Measurements from ENCODE around the gene PTPN18.

PTPN18 gene

DNA sequence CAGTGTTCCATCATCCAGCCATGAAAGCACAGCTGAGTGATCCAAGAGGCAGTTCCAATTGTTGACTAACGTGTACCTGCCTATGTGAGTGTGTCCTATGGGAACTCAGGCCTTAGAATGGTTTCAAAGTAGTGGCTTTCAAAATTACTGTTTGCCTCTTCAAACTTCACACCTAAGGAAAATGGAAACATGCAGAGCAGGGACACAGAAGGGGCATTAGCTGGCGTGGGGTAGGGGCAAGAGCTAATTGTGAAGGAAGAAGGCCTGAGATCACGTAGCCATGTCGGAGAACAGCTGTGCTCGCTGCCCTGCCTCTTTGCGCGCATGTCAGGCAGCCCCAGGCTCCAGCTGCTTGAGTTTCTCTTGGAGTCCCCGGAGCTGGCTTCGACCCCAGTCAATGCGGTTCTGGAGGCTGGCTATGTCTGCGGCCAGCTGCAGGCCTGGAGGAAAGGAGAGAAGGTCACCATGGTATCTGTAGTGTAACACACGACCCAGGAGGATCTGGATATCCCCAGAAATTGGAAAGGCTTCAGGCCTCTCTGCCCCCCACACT is 17.0 kb upstream of the PTPN18 start:
- Histone ChIP-seq H4K20me1 (ENCODE audit: insufficient read depth, low read length) (peaks cover 2% of the 10 kb centered on the region; the same call in 1 of the 2 replicates), H3K27ac (ENCODE audit: low read length) (no peak overlapping the region), H3K9me3 (ENCODE audit: insufficient read depth, low read length, severe bottlenecking) (no peaks in the 10 kb centered on the region), H3K36me3 (ENCODE audit: insufficient read depth, low read length) (peaks cover 30% of the 10 kb centered on the region), H3K4me3 (ENCODE audit: low read depth in 1 of 2, low read length in 2 of 2) (no peak overlapping the region), H3K4me1 (ENCODE audit: insufficient read depth, low read length) (peaks cover 19% of the 10 kb centered on the region), H3K9ac (ENCODE audit: low read depth, low read length) (no peak overlapping the region), H2AFZ (ENCODE audit: low read depth, low read length) (no peak overlapping the region), H3K27me3 (ENCODE audit: insufficient read depth, low read length, poor library complexity) (no peaks in the 10 kb centered on the region), H3K79me2 (ENCODE audit: insufficient read depth, low read length) (peaks cover 20% of the 10 kb centered on the region), H3K4me2 (ENCODE audit: insufficient read depth, low read length) (no peak overlapping the region)
- ATAC-seq (ENCODE audit: insufficient read depth, low read depth) (no peak), DNase-seq (no peak)
- TF ChIP-seq EZH2 (IDR thresholded peaks at IDR 0.05; ENCODE audit: borderline replicate concordance, low read depth, low read length, severe bottlenecking): no peak
- TF ChIP-seq, protein P1, sequence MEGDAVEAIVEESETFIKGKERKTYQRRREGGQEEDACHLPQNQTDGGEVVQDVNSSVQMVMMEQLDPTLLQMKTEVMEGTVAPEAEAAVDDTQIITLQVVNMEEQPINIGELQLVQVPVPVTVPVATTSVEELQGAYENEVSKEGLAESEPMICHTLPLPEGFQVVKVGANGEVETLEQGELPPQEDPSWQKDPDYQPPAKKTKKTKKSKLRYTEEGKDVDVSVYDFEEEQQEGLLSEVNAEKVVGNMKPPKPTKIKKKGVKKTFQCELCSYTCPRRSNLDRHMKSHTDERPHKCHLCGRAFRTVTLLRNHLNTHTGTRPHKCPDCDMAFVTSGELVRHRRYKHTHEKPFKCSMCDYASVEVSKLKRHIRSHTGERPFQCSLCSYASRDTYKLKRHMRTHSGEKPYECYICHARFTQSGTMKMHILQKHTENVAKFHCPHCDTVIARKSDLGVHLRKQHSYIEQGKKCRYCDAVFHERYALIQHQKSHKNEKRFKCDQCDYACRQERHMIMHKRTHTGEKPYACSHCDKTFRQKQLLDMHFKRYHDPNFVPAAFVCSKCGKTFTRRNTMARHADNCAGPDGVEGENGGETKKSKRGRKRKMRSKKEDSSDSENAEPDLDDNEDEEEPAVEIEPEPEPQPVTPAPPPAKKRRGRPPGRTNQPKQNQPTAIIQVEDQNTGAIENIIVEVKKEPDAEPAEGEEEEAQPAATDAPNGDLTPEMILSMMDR (IDR thresholded peaks at IDR 0.05; ENCODE audit: borderline replicate concordance, extremely low read depth, low read length, poor library complexity, severe bottlenecking): no peak

DNA sequence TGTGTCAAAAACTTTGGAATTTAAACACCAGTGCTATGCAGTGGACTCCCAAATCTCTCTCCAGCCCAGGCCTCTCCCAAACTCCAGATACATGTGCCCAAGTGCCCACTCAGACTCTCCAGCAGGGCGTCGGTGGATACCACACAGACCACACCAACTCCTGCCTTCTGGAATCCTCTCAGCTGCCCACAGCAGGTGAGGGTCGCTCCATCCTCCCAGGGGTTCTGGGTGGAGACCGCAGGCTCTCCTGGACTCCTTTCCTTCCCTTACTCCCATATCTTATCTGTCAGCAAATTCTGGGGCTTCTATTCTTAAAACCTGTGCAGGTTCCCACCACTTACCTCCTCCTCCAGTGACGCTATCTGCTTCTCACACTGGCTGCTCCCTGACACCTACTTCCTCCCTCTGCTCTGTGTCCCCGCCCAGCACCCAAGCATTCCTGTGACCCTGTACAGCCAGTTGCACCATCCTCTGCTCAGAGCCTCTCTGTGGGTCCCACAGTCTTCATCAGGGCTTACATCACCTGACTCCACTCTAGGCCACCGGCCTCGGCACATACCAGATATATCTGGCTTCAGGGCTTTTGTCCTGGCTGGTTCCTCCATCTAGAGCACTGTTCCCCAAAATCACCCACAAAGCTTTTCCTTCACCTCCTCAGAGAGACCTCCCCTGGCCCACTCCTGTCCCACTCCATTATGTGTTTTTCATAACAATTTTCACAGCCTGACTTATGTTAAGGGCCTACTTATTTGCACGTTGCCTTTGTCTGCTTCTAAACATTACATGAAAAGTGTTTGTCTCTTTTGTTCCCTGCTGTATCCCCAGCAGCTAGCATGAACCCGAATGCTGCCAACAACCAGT is 15.7 kb upstream of the PTPN18 start:
- no peak for ATAC-seq (ENCODE audit: insufficient read depth, low read depth)
- Histone ChIP-seq H3K4me2 (ENCODE audit: insufficient read depth, low read length) (peak overlapping the region; percentile 89), H3K79me2 (ENCODE audit: insufficient read depth, low read length) (peaks cover 33% of the 10 kb centered on the region), H3K4me3 (ENCODE audit: low read depth in 1 of 2, low read length in 2 of 2) (no peak overlapping the region), H2AFZ (ENCODE audit: low read depth, low read length) (no peak overlapping the region), H3K9me3 (ENCODE audit: insufficient read depth, low read length, severe bottlenecking) (no peaks in the 10 kb centered on the region), H3K27ac (ENCODE audit: low read length) (no peak overlapping the region), H3K27me3 (ENCODE audit: insufficient read depth, low read length, poor library complexity) (no peaks in the 10 kb centered on the region), H4K20me1 (ENCODE audit: insufficient read depth, low read length) (peaks cover 8% of the 10 kb centered on the region; the same call in 1 of the 2 replicates), H3K4me1 (ENCODE audit: insufficient read depth, low read length) (peaks cover 29% of the 10 kb centered on the region), H3K9ac (ENCODE audit: low read depth, low read length) (no peak overlapping the region), H3K36me3 (ENCODE audit: insufficient read depth, low read length) (peaks cover 39% of the 10 kb centered on the region)
- TF ChIP-seq, protein P1 (IDR thresholded peaks at IDR 0.05; ENCODE audit: borderline replicate concordance, extremely low read depth, low read length, poor library complexity, severe bottlenecking): no peak
- no peak for TF ChIP-seq EZH2 (IDR thresholded peaks at IDR 0.05; ENCODE audit: borderline replicate concordance, low read depth, low read length, severe bottlenecking)
- no peak for DNase-seq

DNA sequence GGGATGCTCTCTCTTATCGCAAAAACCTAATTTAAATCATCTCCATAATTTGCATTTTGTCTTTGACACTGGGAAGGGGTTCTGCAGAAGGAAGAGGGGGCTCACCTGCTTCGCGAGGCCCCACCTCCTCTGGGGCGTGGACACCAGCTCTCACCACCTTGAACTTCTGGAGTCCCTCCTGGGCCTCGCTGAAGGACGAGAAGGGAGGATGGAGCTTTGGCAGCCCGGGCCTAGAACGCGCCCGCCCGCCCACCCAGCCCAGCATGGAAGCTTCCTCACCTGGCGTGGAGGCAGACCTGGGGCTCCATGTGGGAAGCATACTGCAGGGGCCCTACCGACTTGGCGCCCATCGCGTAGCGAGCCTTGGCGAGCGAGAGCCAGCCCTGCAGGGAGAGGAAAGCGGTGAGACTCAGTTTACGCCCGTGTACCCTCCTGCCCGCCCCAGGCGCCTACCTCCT is 14.3 kb upstream of the PTPN18 start:
- H2AFZ ChIP-seq (ENCODE audit: low read depth, low read length): peak overlapping the region; percentile 87
- DNase-seq: no peak
- peaks cover 35% of the 10 kb centered on the region for H3K4me1 ChIP-seq (ENCODE audit: insufficient read depth, low read length)
- H3K27me3 ChIP-seq (ENCODE audit: insufficient read depth, low read length, poor library complexity): no peaks in the 10 kb centered on the region
- peak overlapping the region; percentile 56 to 89; a peak in 3 of 4 replicates for H3K4me3 ChIP-seq (ENCODE audit: low read depth in 1 of 2, low read length in 2 of 2)
- peak overlapping the region; percentile 89 for H3K4me2 ChIP-seq (ENCODE audit: insufficient read depth, low read length)
- peak overlapping the region; percentile 94 for H3K27ac ChIP-seq (ENCODE audit: low read length)
- peaks cover 36% of the 10 kb centered on the region for H3K79me2 ChIP-seq (ENCODE audit: insufficient read depth, low read length)
- no peak; the same call in 2 of the 3 replicates for ATAC-seq (ENCODE audit: insufficient read depth, low read depth)
- no peaks in the 10 kb centered on the region for H3K9me3 ChIP-seq (ENCODE audit: insufficient read depth, low read length, severe bottlenecking)
- H3K36me3 ChIP-seq (ENCODE audit: insufficient read depth, low read length): peaks cover 54% of the 10 kb centered on the region
- TF ChIP-seq, protein P1 (IDR thresholded peaks at IDR 0.05; ENCODE audit: borderline replicate concordance, extremely low read depth, low read length, poor library complexity, severe bottlenecking): no peak
- TF ChIP-seq EZH2 (IDR thresholded peaks at IDR 0.05; ENCODE audit: borderline replicate concordance, low read depth, low read length, severe bottlenecking): no peak
- H4K20me1 ChIP-seq (ENCODE audit: insufficient read depth, low read length): peaks cover 22% of the 10 kb centered on the region
- H3K9ac ChIP-seq (ENCODE audit: low read depth, low read length): peak overlapping the region; percentile 64

Measured in DND-41 (cell line).